GM19395 (cell line): ENCODE data around the gene SNX18.
"Not testable (repeated sequence)": the region's sequence is repeated elsewhere in the genome, so short reads cannot be mapped to it uniquely, and the experiment has no call there.

Experiments used
- ATAC-seq: cut with Tn5 transposase; IDR thresholded peaks from one replicate; pipeline ENCODE4 v1.9.1; 2021; ENCODE audit warnings: mild to moderate bottlenecking, moderate library complexity; ENCODE audit not compliant: unreplicated experiment

SNX18 gene

DNA sequence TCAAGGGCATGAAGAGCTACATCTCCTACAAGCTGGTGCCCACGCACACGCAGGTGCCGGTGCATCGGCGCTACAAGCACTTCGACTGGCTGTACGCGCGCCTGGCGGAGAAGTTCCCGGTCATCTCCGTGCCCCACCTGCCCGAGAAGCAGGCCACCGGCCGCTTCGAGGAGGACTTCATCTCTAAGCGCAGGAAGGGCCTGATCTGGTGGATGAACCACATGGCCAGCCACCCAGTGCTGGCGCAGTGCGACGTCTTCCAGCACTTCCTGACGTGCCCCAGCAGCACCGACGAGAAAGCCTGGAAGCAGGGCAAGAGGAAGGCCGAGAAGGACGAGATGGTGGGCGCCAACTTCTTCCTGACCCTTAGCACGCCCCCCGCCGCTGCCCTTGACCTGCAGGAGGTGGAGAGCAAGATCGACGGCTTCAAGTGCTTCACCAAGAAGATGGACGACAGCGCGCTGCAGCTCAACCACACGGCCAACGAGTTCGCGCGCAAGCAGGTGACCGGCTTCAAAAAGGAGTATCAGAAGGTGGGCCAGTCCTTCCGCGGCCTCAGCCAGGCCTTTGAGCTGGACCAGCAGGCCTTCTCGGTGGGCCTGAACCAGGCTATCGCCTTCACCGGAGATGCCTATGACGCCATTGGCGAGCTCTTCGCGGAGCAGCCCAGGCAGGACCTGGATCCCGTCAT lies 1.4 kb downstream of the SNX18 start:
- no peak for ATAC-seq

DNA sequence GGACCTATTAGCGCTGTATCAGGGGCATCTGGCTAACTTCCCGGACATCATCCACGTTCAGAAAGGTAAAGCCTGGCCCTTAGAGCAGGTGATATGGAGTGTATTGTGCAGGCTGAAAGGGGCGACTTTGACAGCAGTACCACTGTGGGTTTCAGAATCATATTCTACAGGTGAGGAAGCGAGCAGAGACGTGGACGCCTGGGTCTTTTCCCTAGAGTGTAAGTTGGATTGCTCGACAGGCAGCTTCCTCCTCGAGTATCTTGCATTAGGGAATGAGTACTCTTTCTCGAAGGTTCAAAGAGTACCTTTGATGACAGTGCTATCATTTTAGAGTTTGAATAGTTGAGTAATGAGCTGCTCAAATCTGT lies 1.9 kb downstream of the SNX18 start:
- ATAC-seq, result no peak

DNA sequence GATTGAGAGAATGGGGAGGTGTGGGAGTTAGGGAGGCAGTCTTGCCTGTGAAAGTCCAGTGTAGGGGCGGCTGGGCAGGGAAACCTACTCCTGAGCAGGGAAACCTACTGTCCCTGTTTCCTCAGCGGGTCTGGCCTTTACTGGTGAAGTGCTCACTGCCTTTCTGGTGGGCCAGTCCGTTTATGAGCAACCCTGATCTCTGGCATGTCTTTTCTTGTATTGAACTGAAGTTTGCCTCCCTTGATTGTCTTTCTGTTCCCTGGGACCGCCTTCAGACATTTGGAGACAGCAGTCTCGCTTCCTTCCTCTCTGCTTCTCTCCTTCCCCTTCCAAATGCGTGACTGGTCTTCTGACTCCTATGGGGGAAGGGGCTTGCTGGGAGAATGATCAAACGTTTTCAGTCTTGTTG lies 2.9 kb downstream of the SNX18 start:
- no peak for ATAC-seq

DNA sequence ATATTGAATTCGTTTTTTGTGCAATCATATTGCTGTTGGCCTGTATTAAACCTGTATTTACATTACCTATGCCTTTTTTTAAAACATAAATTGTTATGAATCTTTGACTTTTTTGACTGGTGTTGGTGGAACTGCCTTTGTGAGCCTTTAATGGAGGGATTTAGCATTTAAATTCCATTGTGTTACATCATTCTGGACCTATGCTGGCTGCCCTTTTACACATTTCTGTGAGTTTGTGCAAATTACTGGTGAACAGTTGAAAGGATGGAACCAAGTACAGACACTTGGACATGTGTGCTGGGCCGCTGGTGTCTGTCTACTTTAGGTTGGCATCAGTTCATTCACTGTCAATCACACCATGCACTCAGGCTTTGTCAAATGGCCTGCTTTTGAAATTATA lies 3.4 kb downstream of the SNX18 start:
- no peak for ATAC-seq

DNA sequence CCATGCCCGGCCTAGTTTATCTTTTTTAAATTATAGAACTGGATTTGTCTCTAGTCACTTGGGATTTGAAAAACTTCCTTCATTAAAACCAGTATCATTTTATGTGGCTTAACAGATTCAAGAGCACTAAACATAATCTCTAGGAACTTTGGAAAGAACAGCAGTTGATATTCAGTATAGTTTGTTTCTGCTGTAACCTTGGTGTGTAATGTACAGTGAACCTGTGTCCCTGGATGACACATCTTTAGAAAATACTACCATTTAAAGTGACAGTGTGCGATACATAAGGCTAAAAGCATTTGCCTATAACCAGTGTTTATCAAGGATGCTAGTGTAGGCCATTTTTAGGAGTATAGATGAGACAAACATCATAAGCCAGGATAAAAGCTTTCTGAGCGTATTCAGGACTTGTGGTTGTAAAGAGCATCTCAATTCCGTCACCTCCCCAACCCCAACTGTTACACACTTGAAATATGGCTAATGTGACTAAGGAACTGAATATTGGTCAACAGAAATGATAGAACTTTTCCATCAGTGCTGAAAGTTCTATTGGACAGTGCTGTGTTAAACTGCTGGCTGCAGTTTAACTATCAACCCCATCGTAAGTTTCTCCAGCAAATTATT lies 4.4 kb downstream of the SNX18 start:
- no peak for ATAC-seq

DNA sequence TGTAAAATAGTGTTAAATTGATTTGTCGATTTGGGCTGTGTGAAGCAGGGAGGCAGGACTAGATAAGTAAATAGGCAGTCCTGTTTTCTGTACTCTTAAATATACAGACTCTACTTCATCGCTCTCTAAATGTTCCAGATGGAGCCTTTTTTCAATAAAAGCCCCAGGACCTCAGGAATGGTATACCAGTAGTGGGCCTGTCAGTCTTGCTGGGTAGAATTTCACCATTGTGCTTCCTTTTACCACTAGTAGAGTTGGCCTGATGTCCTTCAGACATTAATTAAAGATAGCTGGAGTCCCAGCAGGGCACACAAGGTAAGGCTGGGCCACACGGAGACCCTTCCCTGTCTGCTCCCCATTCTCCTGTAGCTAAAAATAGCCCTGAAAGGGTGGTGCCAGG lies 6.0 kb downstream of the SNX18 start:
- ATAC-seq, result no peak

DNA sequence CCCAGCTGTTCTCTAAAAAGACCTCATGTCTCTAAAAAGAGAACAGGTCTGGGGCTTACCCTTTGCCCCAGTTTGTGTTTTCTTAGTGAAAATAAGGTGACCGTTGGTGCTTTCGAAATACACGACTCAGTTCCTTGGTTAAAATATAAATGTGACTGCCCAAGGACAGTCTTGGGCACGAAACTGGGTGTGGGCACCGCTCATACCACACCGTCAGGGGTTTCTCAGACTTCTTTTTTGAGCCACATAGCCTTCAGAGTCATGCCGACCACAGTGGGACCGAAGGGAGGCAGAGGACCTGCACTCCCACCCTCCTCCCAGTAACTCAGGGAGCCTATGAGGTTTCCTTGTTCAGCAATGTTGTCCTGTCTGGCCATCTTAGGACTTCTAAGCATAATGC lies 6.5 kb downstream of the SNX18 start:
- no peak for ATAC-seq

DNA sequence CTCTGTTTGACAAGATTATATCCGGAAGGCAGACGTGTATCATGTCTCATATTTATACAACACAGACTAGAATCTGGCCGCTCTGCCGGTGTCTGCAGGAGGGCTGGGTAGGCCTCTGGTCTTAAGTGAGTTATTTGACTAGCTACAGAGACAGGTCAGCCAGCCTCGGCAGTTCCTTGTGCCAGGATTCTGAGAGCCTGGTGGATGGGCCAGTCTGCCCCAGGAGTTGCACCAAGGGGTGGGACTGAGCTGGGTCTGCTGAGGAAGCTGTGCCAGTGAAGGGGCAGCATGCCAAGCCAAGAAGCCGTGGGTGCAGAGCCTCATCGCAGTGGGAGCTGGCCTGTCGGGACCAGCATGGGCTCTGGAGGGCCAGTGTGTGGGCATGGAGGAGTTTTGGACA lies 7.1 kb downstream of the SNX18 start:
- ATAC-seq, result no peak

DNA sequence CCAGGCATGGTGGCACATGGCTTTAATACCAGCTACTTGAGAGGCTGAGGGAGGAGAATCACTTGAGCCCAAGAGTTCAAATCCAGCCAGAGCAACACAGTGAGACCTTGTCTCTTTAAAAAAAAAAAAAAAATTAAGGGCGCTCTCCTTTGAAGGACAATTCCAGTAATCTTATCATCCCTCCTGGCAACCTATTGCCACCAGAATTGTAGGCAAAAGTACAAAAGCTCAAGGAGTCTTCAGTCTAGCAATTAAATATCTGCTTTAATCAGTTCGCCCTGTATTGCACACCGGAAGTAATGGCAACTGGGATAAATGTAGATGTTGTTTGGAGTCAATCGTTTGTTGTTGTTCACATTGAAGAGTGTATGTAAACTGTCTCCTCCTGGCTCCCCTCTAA lies 7.7 kb downstream of the SNX18 start:
- no peak for ATAC-seq

DNA sequence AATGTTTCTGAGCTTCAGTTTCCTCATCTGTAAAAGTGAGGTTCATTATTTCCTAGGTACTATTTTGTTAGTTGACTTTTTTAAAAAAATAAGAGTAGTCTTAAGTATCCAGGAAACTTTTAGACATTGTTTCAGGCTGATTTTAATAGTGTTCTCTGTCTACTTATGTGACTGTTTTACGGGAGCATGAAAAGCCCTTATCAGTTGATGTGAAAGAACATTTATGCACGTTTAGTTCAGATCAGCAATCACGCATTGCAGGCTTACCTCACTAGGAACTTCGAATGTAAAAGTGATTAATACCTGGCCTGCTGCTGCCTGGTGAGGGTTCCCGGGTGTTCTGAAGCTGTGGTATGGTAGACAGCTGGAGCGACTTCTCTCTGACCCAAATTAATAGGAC lies 8.1 kb downstream of the SNX18 start:
- no peak for ATAC-seq

DNA sequence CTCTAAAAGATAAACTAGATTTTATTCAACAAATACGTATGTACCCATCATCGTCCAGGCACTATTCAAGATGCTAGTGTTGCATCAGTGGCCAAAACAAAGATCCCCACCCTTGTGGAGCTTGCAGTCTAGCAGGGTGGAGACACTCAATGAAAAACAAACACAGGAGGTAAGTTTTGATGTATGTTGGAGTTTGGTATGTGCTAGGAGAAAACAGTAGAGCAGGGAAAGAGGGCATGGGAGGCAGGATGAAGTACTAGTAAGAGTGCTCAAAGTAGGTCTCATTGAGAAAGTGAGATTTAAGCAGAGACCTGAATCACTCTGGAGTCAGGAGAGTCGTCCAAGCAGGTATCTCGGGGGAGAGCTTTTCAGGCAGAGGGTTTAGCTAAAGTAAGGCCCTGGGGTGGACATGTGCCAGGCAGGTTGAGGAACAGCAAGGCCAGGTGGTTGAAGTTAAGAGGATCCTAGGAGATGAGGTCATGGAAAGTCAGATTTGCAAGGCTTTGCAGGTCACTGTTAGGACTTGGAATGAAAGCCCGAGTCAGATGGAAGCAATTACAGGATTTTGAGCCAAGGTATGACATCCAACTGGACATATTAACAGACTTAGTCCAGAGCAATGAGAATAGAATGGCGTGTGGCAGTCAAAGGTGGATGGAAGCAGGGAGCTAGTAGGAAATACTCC lies 9.2 kb downstream of the SNX18 start:
- no peak for ATAC-seq

DNA sequence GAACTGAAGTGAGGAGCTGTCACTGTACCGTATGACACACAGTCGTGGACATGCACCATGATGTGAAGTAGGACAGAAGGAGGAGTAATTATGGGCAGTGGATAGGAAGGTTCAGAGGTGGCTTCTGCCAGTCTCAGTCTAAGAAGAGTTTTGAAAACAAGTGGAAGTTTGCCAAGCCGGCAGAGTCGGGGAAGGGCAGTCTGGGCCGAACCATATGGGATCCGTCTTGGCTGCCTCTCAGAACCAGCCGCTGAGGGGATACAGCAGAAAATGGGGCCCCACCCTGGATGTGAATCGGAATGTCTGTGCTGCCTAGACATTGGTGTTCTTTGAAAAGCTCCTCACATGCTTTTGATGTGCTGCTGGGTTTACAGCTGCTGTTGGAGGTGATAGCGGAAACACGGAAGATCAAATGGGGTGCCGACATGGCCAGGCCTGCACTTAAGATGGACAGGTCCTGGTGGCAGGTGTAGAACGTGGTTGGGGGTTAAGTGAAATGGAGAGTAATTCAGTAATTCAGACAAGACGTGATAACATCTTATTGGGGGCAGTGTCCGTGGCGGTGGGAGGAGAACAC lies 11.2 kb downstream of the SNX18 start:
- ATAC-seq, result no peak

DNA sequence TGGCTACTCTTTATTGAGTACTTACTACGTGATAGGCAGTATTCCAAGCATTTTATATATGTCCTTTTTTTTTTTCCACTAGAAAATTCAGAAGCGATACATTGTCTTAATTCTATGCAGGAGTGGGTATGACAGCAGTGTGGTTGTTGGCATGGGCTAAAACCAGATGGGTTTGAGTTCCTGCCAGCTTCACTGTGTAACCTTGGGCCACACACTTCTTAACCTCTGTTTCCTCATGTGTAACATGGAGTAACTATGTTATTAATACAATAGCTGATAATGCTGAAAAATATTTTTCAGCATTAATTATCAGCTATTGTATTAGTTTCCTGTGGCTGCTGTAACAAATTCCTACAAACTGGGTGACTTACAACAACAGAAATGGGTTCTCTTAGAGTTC lies 12.0 kb downstream of the SNX18 start:
- ATAC-seq, result no peak

DNA sequence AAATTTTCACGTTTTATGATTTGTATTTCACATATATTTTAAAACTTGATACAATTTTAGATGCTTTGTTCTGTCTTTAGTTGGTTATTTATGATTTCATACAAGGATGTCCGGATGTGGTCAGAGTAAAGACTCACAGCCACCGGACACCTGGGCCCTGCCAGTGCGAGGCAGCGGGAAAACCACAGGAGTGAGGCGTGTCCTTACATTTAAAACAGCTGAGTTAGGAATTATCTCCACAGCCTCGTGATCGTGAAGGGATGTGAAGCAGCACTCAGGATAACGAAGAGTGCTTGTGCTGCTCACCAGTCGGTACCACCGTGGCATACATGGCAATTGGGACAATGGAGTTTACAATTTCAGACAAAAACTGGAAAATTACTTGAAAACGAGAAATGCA lies 14.0 kb downstream of the SNX18 start:
- no peak for ATAC-seq

DNA sequence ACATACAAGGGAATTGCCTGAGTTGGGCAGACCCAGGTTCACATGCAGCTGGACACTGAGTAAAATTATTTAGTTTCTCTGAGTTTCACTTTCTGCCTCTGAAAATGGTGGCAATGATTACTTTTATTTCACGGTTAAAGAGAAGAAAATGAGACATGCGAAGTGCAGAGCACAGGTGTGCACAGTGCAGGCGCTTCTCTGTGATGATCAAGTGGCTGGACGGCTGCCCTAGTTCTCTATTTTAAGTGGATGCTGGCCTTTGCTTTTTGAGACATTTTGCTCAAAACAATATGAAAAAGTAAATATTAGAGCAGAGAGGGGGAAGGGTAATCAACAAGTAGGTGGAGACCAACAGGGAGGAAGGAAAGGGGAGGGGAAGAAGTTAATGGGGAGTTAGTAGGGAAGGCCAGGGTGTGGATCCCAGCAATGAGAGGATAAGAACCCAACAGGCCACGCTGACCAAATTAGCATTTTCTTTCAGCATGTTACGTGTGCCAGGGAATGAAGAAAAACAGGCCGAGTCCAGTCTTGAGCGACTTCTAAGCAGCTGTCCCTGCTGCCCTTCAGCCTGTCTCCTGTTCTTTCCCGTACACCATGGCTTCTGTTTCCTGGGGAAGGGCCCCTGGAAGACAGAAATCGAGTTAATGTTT lies 16.1 kb downstream of the SNX18 start:
- ATAC-seq, result no peak

DNA sequence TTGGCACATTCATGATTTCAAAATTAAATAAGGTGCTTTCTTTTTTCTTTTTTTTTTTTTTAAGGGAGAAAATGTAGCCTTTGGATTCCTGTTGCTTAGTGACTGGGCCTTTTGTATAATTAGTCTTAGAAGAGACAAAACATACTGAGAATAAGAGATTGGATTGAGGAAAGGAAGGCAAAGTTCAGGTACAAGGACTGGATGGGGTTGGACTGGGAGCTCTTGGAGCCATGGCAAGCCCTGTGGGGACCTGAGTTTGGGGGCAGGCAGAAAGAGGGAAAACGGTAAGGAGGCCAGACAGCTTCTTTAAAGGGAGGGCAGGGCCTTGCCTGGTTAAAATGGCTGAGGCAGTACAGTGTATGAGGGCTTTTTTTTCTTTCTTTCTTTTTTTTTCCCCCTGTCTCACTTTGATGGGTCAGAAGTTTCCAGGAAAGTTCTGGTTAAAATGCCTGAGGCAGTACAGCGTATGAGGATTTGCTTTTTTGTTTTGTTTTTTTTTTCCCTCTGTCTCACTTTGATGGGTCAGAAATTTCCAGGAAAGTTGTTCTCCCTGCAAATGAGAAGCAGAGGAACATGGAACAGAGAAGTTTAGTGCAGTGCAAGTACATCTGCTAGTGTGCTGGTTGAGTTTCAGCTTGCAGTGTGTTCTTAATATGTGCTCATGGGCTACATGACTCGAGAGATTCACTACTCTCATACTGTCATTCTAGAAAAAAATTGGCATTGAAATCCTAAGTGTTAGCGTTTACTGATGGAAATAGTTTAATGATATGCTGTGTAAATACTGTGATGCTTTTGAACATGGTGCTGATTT lies 16.8 kb downstream of the SNX18 start:
- no peak for ATAC-seq

DNA sequence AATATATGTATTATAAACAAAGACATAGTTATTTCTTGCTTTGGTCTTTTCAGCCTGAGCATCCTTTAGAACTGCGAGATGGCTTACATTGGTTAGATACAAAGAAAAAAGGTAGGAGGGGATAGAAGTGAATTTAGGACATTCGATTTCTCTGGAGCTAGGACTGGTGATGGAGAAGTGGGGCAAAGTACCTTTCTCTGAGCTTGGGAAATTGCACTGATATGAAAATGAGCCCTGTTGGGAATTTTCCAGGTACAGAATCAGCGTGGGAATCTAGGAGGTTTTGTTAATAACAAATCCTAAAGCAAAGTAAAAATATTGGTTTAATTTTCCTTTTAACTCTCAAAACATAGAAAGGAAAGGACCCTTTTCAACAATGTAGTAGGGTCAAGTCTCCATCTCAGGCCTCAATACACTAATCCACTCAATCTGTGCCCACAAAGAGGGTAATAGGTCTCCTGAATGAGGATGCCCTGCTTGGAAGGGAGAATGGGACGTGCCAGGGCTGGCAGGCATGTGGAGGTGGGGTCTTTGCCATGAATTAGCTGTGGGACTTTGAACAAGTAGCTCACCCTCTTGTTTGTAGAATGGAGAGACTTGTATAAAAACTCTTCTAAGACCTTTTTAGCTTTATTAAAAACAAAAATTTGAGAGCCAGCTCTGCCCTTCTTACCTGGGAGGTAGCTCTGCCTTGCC lies 17.7 kb downstream of the SNX18 start:
- no peak for ATAC-seq

DNA sequence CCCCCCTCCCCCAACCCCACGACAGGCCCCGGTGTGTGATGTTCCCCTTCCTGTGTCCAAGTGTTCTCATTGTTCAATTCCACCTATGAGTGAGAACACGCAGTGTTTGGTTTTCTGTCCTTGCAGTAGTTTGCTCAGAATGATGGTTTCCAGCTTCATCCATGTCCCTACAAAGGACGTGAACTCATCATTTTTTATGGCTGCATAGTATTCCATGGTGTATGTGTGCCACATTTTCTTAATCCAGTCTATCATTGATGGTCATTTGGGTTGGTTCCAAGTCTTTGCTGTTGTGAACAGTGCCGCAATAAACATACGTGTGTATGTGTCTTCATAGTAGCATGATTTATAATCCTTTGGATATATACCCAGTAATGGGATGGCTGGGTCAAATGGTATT lies 18.8 kb downstream of the SNX18 start:
- not testable (repeated sequence) for ATAC-seq

DNA sequence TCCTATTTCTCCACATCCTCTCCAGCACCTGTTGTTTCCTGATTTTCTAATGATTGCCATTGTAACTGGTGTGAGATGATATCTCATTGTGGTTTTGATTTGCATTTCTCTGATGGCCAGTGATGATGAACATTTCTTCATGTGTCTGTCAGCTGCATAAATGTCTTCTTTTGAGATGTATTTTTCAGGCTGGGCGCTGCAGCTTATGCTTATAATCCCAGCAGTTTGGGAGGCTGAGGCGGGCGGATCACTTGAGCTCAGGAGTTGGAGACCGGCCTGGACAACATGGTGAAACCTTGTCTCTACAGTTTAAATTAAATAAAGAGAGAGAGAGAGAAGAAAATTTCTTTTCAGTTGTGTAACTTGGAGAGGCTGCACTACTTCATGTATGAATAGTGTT lies 19.3 kb downstream of the SNX18 start:
- not testable (repeated sequence) for ATAC-seq

DNA sequence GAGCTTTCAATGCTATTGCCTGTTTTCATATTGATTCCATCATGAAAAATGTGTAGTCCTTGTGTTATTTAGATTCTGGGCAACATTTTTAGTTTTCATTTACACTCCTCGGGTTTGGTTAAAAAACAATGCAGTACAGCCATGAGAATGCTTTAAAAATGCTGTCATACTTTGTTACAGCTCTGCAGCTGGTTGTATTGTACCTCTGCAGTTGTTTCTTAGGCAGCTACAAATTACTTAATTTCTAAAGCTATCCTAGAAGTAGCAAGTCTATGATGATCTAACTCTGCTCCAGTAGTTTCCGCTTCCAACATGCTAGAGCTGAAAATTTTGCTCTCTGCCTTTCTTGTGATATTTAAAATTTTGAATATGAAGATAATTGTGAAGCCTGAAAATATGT lies 20.2 kb downstream of the SNX18 start:
- ATAC-seq, result no peak
